WTC11 (cell line): Measurements from ENCODE around the gene AFP. TPM values are rescaled to one million over a fixed set of nuclear protein-coding genes. Genes with fewer than 3 reads are reported as not detected.

Experiments used
- ATAC-seq: fragments of 200-7000 bp; cut with Tn5 transposase; 2 replicates; pipeline ENCODE4 v1.10.0; 2021; ENCODE audit warnings: mild to moderate bottlenecking, moderate library complexity
- CTCF ChIA-PET: fragments of 300-600 bp; sonication (Branson Sonifier 250); formaldehyde crosslinking; loops from one replicate; lab custom pipeline; 2021; ENCODE audit warnings: antibody characterized with exemption; lab: Charles Lee
- POLR2A ChIA-PET: fragments of 350-600 bp; sonication (Branson Sonifier 250); formaldehyde crosslinking; loops from one replicate; lab custom pipeline; 2021; ENCODE audit warnings: antibody characterized with exemption; lab: Charles Lee
- DNase-seq: peaks from one replicate; pipeline ENCODE4 v3.0.0; 2021; ENCODE audit warnings: low spot score
- H3K27ac Mint-ChIP-seq: 2 replicates; pipeline ENCODE4 v1.8.0; 2021; ENCODE audit warnings: mixed read lengths
- H3K27me3 Mint-ChIP-seq: 2 replicates; pipeline ENCODE4 v1.8.0; 2021; ENCODE audit warnings: low read depth, mild to moderate bottlenecking, moderate library complexity, mixed read lengths
- H3K36me3 Mint-ChIP-seq: 2 replicates; pipeline ENCODE4 v1.8.0; 2021; ENCODE audit warnings: mixed read lengths
- H3K4me1 Mint-ChIP-seq: 2 replicates; pipeline ENCODE4 v1.8.0; 2022; ENCODE audit warnings: mixed read lengths
- H3K4me3 Mint-ChIP-seq: 2 replicates; pipeline ENCODE4 v1.8.0; 2021; ENCODE audit warnings: mild to moderate bottlenecking, moderate library complexity, mixed read lengths
- H3K9me3 Mint-ChIP-seq: 2 replicates; pipeline ENCODE4 v1.8.0; 2021; ENCODE audit warnings: mixed read lengths
- ETV6 ChIP-seq: sonication (generic); formaldehyde crosslinking; IDR thresholded peaks from 2 replicates; pipeline ENCODE4 v1.8.1; 2022; ENCODE audit warnings: mild to moderate bottlenecking, missing genetic modification reagents
- FOXK1 ChIP-seq: sonication (generic); formaldehyde crosslinking; IDR thresholded peaks from 2 replicates; pipeline ENCODE4 v1.8.0; 2022; ENCODE audit warnings: mild to moderate bottlenecking, moderate library complexity, missing genetic modification reagents
- GABPB1 ChIP-seq: sonication (generic); formaldehyde crosslinking; IDR thresholded peaks from 2 replicates; pipeline ENCODE4 v1.8.1; 2023; ENCODE audit warnings: mild to moderate bottlenecking, missing genetic modification reagents
- GRHL2 ChIP-seq: fragments of 250-450 bp; sonication (Bioruptor Pico); IDR thresholded peaks from 2 replicates; pipeline ENCODE4 v1.8.0; 2022; ENCODE audit warnings: mild to moderate bottlenecking, moderate library complexity; ENCODE audit not compliant: insufficient replicate concordance, severe bottlenecking
- JAZF1 ChIP-seq: fragments of 250-450 bp; sonication (Bioruptor Pico); IDR thresholded peaks from 2 replicates; pipeline ENCODE4 v1.9.0; 2021; ENCODE audit warnings: moderate library complexity, mild to moderate bottlenecking, inconsistent platforms
- NR3C1 ChIP-seq: sonication (generic); formaldehyde crosslinking; conservative IDR thresholded peaks from 2 replicates; pipeline ENCODE4 v1.8.1; 2023; ENCODE audit warnings: low read depth, mild to moderate bottlenecking, missing genetic modification reagents
- RORB ChIP-seq: fragments of 250-450 bp; sonication (Bioruptor Pico); IDR thresholded peaks from 2 replicates; pipeline ENCODE4 v1.9.0; 2021; ENCODE audit warnings: mild to moderate bottlenecking
- SMAD3 ChIP-seq: sonication (generic); formaldehyde crosslinking; IDR thresholded peaks from 2 replicates; pipeline ENCODE4 v1.8.0; 2022; ENCODE audit warnings: missing genetic modification reagents, mild to moderate bottlenecking, borderline replicate concordance
- TEAD1 ChIP-seq: sonication (generic); formaldehyde crosslinking; IDR thresholded peaks from 2 replicates; pipeline ENCODE4 v1.8.0; 2022; ENCODE audit warnings: mild to moderate bottlenecking, missing genetic modification reagents
- TEAD4 ChIP-seq: sonication (generic); formaldehyde crosslinking; IDR thresholded peaks from 2 replicates; pipeline ENCODE4 v1.8.0; 2022; ENCODE audit warnings: mild to moderate bottlenecking, missing genetic modification reagents
- TP53 ChIP-seq: sonication (generic); formaldehyde crosslinking; IDR thresholded peaks from 2 replicates; pipeline ENCODE4 v1.8.1; 2023; ENCODE audit warnings: mild to moderate bottlenecking, missing genetic modification reagents
- ZNF423 ChIP-seq: fragments of 250-450 bp; sonication (Bioruptor Pico); IDR thresholded peaks from 2 replicates; pipeline ENCODE4 v2.1.2; 2022; ENCODE audit warnings: mild to moderate bottlenecking, moderate library complexity
- total RNA-seq: library from RNA; stranded (reverse); gene quantifications from 3 replicates; pipeline ENCODE4 v1.2.3, GENCODE V29; 2021
- TF ChIP-seq, protein P1 (sequence below): fragments of 250-450 bp; sonication (Bioruptor Pico); IDR thresholded peaks from 2 replicates; pipeline ENCODE4 v1.9.0; 2021; ENCODE audit warnings: mild to moderate bottlenecking, borderline replicate concordance
- TF ChIP-seq, protein P2 (sequence below): sonication (generic); formaldehyde crosslinking; IDR thresholded peaks from 2 replicates; pipeline ENCODE4 v1.8.1; 2022; ENCODE audit warnings: low read depth, missing genetic modification reagents, borderline replicate concordance
- TF ChIP-seq, protein P3 (sequence below): fragments of 250-450 bp; sonication (Bioruptor Pico); IDR thresholded peaks from 2 replicates; pipeline ENCODE4 v1.9.0; 2021; ENCODE audit warnings: mild to moderate bottlenecking
- TF ChIP-seq, protein P4 (sequence below): fragments of 250-450 bp; sonication (Bioruptor Pico); IDR thresholded peaks from 2 replicates; pipeline ENCODE4 v1.8.0; 2021; ENCODE audit warnings: mild to moderate bottlenecking
- TF ChIP-seq, protein P5 (sequence below): sonication (generic); formaldehyde crosslinking; IDR thresholded peaks from 2 replicates; pipeline ENCODE4 v1.8.0; 2022; ENCODE audit warnings: mild to moderate bottlenecking, missing genetic modification reagents
- TF ChIP-seq, protein P6 (sequence below): sonication (generic); formaldehyde crosslinking; IDR thresholded peaks from 2 replicates; pipeline ENCODE4 v1.8.0; 2022; ENCODE audit warnings: missing genetic modification reagents
- TF ChIP-seq, protein P7 (sequence below): sonication (generic); formaldehyde crosslinking; IDR thresholded peaks from 2 replicates; pipeline ENCODE4 v1.8.0; 2023; ENCODE audit warnings: missing genetic modification reagents, mild to moderate bottlenecking, borderline replicate concordance

Gene AFP
- total RNA-seq, 1 experiment from 2014 or later = 1.8 TPM

DNA sequence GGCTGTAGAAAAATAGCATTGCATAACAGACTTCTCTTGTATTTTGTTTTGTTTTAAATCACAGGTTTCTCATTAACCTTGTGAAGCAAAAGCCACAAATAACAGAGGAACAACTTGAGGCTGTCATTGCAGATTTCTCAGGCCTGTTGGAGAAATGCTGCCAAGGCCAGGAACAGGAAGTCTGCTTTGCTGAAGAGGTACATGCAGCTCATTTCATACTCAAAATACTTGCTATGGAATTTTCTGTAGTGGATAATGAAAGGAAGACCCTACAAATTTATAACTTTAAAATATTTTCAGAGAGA, 17.6 kb downstream of the AFP start:
- H3K9me3 Mint-ChIP-seq = peaks cover 14% of the 10 kb centered on the region
- DNase-seq = no peak
- TF ChIP-seq ZNF423 (no peak), GABPB1 (no peak), NR3C1 (CRISPR knock-in tag) (no peak), FOXK1 (CRISPR knock-in tag) (no peak), TP53 (no peak), ETV6 (no peak), RORB (CRISPR knock-in tag) (no peak), JAZF1 (CRISPR knock-in tag) (no peak), SMAD3 (CRISPR knock-in tag) (no peak), TEAD1 (no peak), GRHL2 (CRISPR knock-in tag) (no peak), TEAD4 (CRISPR knock-in tag) (no peak)
- TF ChIP-seq, protein P1, sequence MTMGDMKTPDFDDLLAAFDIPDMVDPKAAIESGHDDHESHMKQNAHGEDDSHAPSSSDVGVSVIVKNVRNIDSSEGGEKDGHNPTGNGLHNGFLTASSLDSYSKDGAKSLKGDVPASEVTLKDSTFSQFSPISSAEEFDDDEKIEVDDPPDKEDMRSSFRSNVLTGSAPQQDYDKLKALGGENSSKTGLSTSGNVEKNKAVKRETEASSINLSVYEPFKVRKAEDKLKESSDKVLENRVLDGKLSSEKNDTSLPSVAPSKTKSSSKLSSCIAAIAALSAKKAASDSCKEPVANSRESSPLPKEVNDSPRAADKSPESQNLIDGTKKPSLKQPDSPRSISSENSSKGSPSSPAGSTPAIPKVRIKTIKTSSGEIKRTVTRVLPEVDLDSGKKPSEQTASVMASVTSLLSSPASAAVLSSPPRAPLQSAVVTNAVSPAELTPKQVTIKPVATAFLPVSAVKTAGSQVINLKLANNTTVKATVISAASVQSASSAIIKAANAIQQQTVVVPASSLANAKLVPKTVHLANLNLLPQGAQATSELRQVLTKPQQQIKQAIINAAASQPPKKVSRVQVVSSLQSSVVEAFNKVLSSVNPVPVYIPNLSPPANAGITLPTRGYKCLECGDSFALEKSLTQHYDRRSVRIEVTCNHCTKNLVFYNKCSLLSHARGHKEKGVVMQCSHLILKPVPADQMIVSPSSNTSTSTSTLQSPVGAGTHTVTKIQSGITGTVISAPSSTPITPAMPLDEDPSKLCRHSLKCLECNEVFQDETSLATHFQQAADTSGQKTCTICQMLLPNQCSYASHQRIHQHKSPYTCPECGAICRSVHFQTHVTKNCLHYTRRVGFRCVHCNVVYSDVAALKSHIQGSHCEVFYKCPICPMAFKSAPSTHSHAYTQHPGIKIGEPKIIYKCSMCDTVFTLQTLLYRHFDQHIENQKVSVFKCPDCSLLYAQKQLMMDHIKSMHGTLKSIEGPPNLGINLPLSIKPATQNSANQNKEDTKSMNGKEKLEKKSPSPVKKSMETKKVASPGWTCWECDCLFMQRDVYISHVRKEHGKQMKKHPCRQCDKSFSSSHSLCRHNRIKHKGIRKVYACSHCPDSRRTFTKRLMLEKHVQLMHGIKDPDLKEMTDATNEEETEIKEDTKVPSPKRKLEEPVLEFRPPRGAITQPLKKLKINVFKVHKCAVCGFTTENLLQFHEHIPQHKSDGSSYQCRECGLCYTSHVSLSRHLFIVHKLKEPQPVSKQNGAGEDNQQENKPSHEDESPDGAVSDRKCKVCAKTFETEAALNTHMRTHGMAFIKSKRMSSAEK (CRISPR knock-in tag) = no peak
- TF ChIP-seq, protein P2, sequence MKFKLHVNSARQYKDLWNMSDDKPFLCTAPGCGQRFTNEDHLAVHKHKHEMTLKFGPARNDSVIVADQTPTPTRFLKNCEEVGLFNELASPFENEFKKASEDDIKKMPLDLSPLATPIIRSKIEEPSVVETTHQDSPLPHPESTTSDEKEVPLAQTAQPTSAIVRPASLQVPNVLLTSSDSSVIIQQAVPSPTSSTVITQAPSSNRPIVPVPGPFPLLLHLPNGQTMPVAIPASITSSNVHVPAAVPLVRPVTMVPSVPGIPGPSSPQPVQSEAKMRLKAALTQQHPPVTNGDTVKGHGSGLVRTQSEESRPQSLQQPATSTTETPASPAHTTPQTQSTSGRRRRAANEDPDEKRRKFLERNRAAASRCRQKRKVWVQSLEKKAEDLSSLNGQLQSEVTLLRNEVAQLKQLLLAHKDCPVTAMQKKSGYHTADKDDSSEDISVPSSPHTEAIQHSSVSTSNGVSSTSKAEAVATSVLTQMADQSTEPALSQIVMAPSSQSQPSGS = no peak
- TF ChIP-seq, protein P3, sequence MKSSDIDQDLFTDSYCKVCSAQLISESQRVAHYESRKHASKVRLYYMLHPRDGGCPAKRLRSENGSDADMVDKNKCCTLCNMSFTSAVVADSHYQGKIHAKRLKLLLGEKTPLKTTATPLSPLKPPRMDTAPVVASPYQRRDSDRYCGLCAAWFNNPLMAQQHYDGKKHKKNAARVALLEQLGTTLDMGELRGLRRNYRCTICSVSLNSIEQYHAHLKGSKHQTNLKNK (CRISPR knock-in tag) = no peak
- TF ChIP-seq, protein P4, sequence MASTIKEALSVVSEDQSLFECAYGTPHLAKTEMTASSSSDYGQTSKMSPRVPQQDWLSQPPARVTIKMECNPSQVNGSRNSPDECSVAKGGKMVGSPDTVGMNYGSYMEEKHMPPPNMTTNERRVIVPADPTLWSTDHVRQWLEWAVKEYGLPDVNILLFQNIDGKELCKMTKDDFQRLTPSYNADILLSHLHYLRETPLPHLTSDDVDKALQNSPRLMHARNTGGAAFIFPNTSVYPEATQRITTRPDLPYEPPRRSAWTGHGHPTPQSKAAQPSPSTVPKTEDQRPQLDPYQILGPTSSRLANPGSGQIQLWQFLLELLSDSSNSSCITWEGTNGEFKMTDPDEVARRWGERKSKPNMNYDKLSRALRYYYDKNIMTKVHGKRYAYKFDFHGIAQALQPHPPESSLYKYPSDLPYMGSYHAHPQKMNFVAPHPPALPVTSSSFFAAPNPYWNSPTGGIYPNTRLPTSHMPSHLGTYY (CRISPR knock-in tag) = no peak
- TF ChIP-seq, protein P5, sequence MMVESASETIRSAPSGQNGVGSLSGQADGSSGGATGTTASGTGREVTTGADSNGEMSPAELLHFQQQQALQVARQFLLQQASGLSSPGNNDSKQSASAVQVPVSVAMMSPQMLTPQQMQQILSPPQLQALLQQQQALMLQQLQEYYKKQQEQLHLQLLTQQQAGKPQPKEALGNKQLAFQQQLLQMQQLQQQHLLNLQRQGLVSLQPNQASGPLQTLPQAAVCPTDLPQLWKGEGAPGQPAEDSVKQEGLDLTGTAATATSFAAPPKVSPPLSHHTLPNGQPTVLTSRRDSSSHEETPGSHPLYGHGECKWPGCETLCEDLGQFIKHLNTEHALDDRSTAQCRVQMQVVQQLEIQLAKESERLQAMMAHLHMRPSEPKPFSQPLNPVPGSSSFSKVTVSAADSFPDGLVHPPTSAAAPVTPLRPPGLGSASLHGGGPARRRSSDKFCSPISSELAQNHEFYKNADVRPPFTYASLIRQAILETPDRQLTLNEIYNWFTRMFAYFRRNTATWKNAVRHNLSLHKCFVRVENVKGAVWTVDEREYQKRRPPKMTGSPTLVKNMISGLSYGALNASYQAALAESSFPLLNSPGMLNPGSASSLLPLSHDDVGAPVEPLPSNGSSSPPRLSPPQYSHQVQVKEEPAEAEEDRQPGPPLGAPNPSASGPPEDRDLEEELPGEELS = no peak
- TF ChIP-seq, protein P6, sequence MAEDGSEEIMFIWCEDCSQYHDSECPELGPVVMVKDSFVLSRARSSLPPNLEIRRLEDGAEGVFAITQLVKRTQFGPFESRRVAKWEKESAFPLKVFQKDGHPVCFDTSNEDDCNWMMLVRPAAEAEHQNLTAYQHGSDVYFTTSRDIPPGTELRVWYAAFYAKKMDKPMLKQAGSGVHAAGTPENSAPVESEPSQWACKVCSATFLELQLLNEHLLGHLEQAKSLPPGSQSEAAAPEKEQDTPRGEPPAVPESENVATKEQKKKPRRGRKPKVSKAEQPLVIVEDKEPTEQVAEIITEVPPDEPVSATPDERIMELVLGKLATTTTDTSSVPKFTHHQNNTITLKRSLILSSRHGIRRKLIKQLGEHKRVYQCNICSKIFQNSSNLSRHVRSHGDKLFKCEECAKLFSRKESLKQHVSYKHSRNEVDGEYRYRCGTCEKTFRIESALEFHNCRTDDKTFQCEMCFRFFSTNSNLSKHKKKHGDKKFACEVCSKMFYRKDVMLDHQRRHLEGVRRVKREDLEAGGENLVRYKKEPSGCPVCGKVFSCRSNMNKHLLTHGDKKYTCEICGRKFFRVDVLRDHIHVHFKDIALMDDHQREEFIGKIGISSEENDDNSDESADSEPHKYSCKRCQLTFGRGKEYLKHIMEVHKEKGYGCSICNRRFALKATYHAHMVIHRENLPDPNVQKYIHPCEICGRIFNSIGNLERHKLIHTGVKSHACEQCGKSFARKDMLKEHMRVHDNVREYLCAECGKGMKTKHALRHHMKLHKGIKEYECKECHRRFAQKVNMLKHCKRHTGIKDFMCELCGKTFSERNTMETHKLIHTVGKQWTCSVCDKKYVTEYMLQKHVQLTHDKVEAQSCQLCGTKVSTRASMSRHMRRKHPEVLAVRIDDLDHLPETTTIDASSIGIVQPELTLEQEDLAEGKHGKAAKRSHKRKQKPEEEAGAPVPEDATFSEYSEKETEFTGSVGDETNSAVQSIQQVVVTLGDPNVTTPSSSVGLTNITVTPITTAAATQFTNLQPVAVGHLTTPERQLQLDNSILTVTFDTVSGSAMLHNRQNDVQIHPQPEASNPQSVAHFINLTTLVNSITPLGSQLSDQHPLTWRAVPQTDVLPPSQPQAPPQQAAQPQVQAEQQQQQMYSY (CRISPR knock-in tag) = no peak
- TF ChIP-seq, protein P7, sequence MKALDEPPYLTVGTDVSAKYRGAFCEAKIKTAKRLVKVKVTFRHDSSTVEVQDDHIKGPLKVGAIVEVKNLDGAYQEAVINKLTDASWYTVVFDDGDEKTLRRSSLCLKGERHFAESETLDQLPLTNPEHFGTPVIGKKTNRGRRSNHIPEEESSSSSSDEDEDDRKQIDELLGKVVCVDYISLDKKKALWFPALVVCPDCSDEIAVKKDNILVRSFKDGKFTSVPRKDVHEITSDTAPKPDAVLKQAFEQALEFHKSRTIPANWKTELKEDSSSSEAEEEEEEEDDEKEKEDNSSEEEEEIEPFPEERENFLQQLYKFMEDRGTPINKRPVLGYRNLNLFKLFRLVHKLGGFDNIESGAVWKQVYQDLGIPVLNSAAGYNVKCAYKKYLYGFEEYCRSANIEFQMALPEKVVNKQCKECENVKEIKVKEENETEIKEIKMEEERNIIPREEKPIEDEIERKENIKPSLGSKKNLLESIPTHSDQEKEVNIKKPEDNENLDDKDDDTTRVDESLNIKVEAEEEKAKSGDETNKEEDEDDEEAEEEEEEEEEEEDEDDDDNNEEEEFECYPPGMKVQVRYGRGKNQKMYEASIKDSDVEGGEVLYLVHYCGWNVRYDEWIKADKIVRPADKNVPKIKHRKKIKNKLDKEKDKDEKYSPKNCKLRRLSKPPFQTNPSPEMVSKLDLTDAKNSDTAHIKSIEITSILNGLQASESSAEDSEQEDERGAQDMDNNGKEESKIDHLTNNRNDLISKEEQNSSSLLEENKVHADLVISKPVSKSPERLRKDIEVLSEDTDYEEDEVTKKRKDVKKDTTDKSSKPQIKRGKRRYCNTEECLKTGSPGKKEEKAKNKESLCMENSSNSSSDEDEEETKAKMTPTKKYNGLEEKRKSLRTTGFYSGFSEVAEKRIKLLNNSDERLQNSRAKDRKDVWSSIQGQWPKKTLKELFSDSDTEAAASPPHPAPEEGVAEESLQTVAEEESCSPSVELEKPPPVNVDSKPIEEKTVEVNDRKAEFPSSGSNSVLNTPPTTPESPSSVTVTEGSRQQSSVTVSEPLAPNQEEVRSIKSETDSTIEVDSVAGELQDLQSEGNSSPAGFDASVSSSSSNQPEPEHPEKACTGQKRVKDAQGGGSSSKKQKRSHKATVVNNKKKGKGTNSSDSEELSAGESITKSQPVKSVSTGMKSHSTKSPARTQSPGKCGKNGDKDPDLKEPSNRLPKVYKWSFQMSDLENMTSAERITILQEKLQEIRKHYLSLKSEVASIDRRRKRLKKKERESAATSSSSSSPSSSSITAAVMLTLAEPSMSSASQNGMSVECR (CRISPR knock-in tag) = no peak
- TF ChIP-seq, all 79 proteins: peak for 0
- peak overlapping the region; percentile 61 for H3K27ac Mint-ChIP-seq
- POLR2A ChIA-PET = no interaction called here
- no peak overlapping the region; the same call in 1 of the 2 replicates for H3K4me3 Mint-ChIP-seq
- ATAC-seq = no peak
- H3K27me3 Mint-ChIP-seq = peaks cover 39% of the 10 kb centered on the region
- peaks cover 6% of the 10 kb centered on the region; the same call in 1 of the 2 replicates for H3K36me3 Mint-ChIP-seq
- CTCF ChIA-PET = interaction anchor here (1.4 kb wide), 1 partner anchor 113 kb away, joined by 5 read pairs; no protein-coding TSS in a partner anchor
- peaks cover 48% of the 10 kb centered on the region for H3K4me1 Mint-ChIP-seq
